HCT116 (cell line): Measurements from ENCODE around the gene UTP18. TPM values are rescaled to one million over a fixed set of nuclear protein-coding genes. Genes with fewer than 3 reads are reported as not detected.

Experiments used
- ATAC-seq: fragments of 200-7000 bp; cut with Tn5 transposase; 2 replicates; pipeline ENCODE4 v1.9.1; 2020; ENCODE audit warnings: mild to moderate bottlenecking, moderate library complexity
- BruUV-seq: library from RNA; stranded (reverse); fragments of 400-500 nt; replicated peaks from 2 replicates; lab custom pipeline; 2021; lab: Mats Ljungman, UMichigan
- CTCF ChIA-PET: fragments of 300-600 bp; sonication (Branson Sonifier 250); formaldehyde crosslinking; loops from one replicate; lab custom pipeline; 2021; ENCODE audit warnings: antibody characterized with exemption; lab: Charles Lee
- POLR2A ChIA-PET: fragments of 300-600, 350-600 bp; sonication (Branson Sonifier 250); formaldehyde crosslinking; loops from one replicate; lab custom pipeline; 2021; ENCODE audit warnings: antibody characterized with exemption; lab: Charles Lee
- RAD21 ChIA-PET, 2 experiments: fragments of 300-600 bp; sonication (Branson Sonifier 250); formaldehyde crosslinking; loops; one replicate each; lab custom pipeline; 2023; ENCODE audit warnings: low total read pairs in 2 of 2; ENCODE audit not compliant: uncharacterized antibody in 2 of 2, unreplicated experiment in 2 of 2, low non-redundant PET in 1 of 2; lab: Charles Lee
- DNase-seq: peaks from one replicate; pipeline ENCODE4 v3.0.0-alpha.2; 2010; ENCODE audit warnings: low read depth, low spot score
- H2AFZ ChIP-seq: fragments of 200-600 bp; shearing (Covaris generic), sonication (generic); 2 replicates; pipeline ENCODE4 v1.6.1; 2017; ENCODE audit warnings: low read depth, mixed run types, mixed read lengths, antibody characterized with exemption, low read length; ENCODE audit not compliant: poor library complexity, severe bottlenecking
- H3K27ac ChIP-seq: 2 replicates; pipeline ENCODE4 v1.5.1; 2012; ENCODE audit warnings: low read depth, low read length
- H3K27me3 ChIP-seq: fragments of 200-600 bp; sonication (generic); 2 replicates; pipeline ENCODE4 v1.6.1; 2016; ENCODE audit warnings: mixed run types, low read length, mixed read lengths; ENCODE audit not compliant: insufficient read depth
- H3K36me3 ChIP-seq, 2 experiments: fragments of 200-500 bp in 1 of 2; fragments of 200-600 bp in 1 of 2; sonication (Bioruptor generic) in 1 of 2; sonication (generic) in 1 of 2; 2 replicates each; pipeline versions ENCODE4 v1.5.1 to v1.6.1; 2014 to 2016; ENCODE audit warnings: low read length in 2 of 2, inconsistent platforms in 1 of 2, mixed read lengths in 1 of 2, mixed run types in 1 of 2; ENCODE audit not compliant: insufficient read depth in 2 of 2, control insufficient read depth in 1 of 2
- H3K4me1 ChIP-seq, 2 experiments: fragments of 200-600 bp in 1 of 2; sonication (generic) in 1 of 2; 2 replicates each; pipeline versions ENCODE4 v1.5.1 to v1.6.1; 2012 to 2017; ENCODE audit warnings: low read length in 2 of 2, inconsistent platforms in 1 of 2, mild to moderate bottlenecking in 1 of 2, mixed read lengths in 1 of 2, mixed run types in 1 of 2, moderate library complexity in 1 of 2; ENCODE audit not compliant: insufficient read depth in 2 of 2, control insufficient read depth in 1 of 2
- H3K4me2 ChIP-seq: fragments of 200-600 bp; sonication (generic); 2 replicates; pipeline ENCODE4 v1.6.1; 2017; ENCODE audit warnings: mixed run types, low read length, mixed read lengths
- H3K4me3 ChIP-seq, 2 experiments: fragments of 200-600 bp in 1 of 2; sonication (generic) in 1 of 2; replicated peaks in 1 of 2; 2 replicates each; pipeline ENCODE4 v1.5.1; 2011 to 2016; ENCODE audit warnings: low read length in 2 of 2, control low read depth in 1 of 2, low read depth in 1 of 2, mild to moderate bottlenecking in 1 of 2, mixed read lengths in 1 of 2, mixed run types in 1 of 2
- H3K79me2 ChIP-seq: fragments of 200-600 bp; sonication (generic); 2 replicates; pipeline ENCODE4 v1.6.1; 2017; ENCODE audit warnings: mild to moderate bottlenecking, mixed run types, low read length, moderate library complexity, mixed read lengths; ENCODE audit not compliant: insufficient read depth
- H3K9ac ChIP-seq: fragments of 200-600 bp; sonication (generic); 2 replicates; pipeline ENCODE4 v1.6.1; 2016; ENCODE audit warnings: low read length, mixed read lengths
- H3K9me2 ChIP-seq: fragments of 200-600 bp; sonication (generic), shearing (Covaris generic); 2 replicates; pipeline ENCODE4 v1.6.1; 2017; ENCODE audit warnings: mixed run types, mild to moderate bottlenecking, moderate library complexity; ENCODE audit not compliant: insufficient read depth
- H3K9me3 ChIP-seq, 2 experiments: fragments of 200-500 bp in 1 of 2; fragments of 200-600 bp in 1 of 2; sonication (Bioruptor generic) in 1 of 2; sonication (generic) in 1 of 2; 2 replicates each; pipeline ENCODE4 v1.6.1; 2014 to 2017; ENCODE audit warnings: low read length in 2 of 2, mixed read lengths in 2 of 2, inconsistent platforms in 1 of 2, low read depth in 1 of 2, mild to moderate bottlenecking in 1 of 2, mixed run types in 1 of 2, moderate library complexity in 1 of 2; ENCODE audit not compliant: control insufficient read depth in 1 of 2, insufficient read depth in 1 of 2
- H4K20me1 ChIP-seq: fragments of 200-600 bp; sonication (generic), shearing (Covaris generic); 2 replicates; pipeline ENCODE4 v1.6.1; 2017; ENCODE audit warnings: mixed run types, mild to moderate bottlenecking, moderate library complexity; ENCODE audit not compliant: insufficient read depth
- EZH2 ChIP-seq: fragments of 200-600 bp; sonication (generic); IDR thresholded peaks from 2 replicates; pipeline ENCODE4 v1.6.1; 2017; ENCODE audit warnings: antibody characterized with exemption, mixed run types
- POLR2A ChIP-seq: IDR thresholded peaks from 2 replicates; pipeline ENCODE4 v1.7.0; 2011; ENCODE audit warnings: borderline replicate concordance; ENCODE audit not compliant: insufficient read depth, insufficient read length; ENCODE audit errors: extremely low read depth
- intact Hi-C: fragments of 100-400 bp; cut with micrococcal nuclease; formaldehyde crosslinking; loops from 2 replicates; pipeline ENCODE4 v1.10.0; 2022
- total RNA-seq: library from RNA; stranded (reverse); gene quantifications from one replicate; pipeline ENCODE4 v1.2.1, GENCODE V29; 2021; ENCODE audit not compliant: unreplicated experiment
- TF ChIP-seq, protein P1 (sequence below): IDR thresholded peaks from 2 replicates; pipeline ENCODE4 v1.6.1; 2012
- TF ChIP-seq, protein P2 (sequence below): IDR thresholded peaks from 2 replicates; pipeline ENCODE4 v1.6.1; 2012

UTP18 gene
- total RNA-seq, 1 experiment from 2014 or later: 92.6 TPM

- Histone ChIP-seq H3K4me1 (no peaks in the 10 kb centered on the region), H3K9ac (no peak overlapping the region), H2AFZ (no peak overlapping the region), H3K4me3 (no peak overlapping the region), H3K36me3 (peaks cover 22 to 32% of the 10 kb centered on the region in 2 experiments; a peak in 3 of 4 replicates), H4K20me1 (no peaks in the 10 kb centered on the region), H3K4me2 (no peak overlapping the region), H3K27me3 (no peaks in the 10 kb centered on the region), H3K79me2 (no peaks in the 10 kb centered on the region), H3K9me2 (no peaks in the 10 kb centered on the region), H3K9me3 (no peaks in the 10 kb centered on the region), H3K27ac (no peak overlapping the region)
- no TSS peak for BruUV-seq
- ChIA-PET RAD21 (no interaction called here), POLR2A (no interaction called here), CTCF (no interaction called here)
- TF ChIP-seq EZH2 (no peak), POLR2A (no peak)
- TF ChIP-seq, protein P1, sequence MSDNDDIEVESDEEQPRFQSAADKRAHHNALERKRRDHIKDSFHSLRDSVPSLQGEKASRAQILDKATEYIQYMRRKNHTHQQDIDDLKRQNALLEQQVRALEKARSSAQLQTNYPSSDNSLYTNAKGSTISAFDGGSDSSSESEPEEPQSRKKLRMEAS: no peak
- TF ChIP-seq, protein P2, sequence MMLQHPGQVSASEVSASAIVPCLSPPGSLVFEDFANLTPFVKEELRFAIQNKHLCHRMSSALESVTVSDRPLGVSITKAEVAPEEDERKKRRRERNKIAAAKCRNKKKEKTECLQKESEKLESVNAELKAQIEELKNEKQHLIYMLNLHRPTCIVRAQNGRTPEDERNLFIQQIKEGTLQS: no peak
- intact Hi-C loops: no loop called here
- no peak for ATAC-seq
- no peak for DNase-seq
These were observed 45.4 kb upstream of the UTP18 start for GRCh38 chr17:51214920-51215319.

DNA sequence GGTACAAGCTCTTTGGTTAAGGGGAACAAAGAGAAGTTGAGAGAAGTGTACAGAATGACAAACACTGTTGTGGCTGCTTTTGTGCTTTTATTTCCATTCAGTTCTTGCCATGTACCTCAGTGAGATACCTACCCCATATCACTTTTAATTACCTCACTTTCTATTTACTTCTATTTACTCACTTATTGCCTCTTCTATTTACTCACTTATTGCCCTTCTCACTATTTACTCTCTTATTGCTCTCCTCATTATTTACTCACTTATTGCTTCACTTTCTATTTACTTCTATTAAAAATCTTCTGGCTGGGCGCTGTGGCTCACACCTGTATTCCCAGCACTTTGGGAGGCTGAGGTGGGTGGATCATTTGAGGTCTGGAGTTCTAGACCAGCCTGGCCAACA is 42.4 kb upstream of the UTP18 start:
- Histone ChIP-seq H3K27me3 (no peaks in the 10 kb centered on the region), H3K9me2 (no peaks in the 10 kb centered on the region), H3K9me3 (no peaks in the 10 kb centered on the region), H3K4me3 (no peak overlapping the region), H4K20me1 (no peaks in the 10 kb centered on the region), H3K4me1 (no peaks in the 10 kb centered on the region), H3K36me3 (peaks cover 27 to 31% of the 10 kb centered on the region in 2 experiments; a peak in 3 of 4 replicates), H3K79me2 (no peaks in the 10 kb centered on the region; the same call in 1 of the 2 replicates)
- DNase-seq: no peak
- BruUV-seq: no TSS peak
- CTCF ChIA-PET: no interaction called here
- RAD21 ChIA-PET: no interaction called here
- POLR2A ChIA-PET: no interaction called here
- no peak for TF ChIP-seq EZH2
- TF ChIP-seq, all 23 proteins: peak for 0
- no peak overlapping the region for H3K27ac ChIP-seq
- intact Hi-C loops: no loop called here
- H2AFZ ChIP-seq: no peak overlapping the region
- H3K9ac ChIP-seq: no peak overlapping the region
- H3K4me2 ChIP-seq: no peak overlapping the region
- ATAC-seq: no peak
